ENCODE measurements around the gene PDE3A.
"Not testable (repeated sequence)": the region's sequence is repeated elsewhere in the genome, so short reads cannot be mapped to it uniquely, and the experiment has no call there.

Gene PDE3A

DNA sequence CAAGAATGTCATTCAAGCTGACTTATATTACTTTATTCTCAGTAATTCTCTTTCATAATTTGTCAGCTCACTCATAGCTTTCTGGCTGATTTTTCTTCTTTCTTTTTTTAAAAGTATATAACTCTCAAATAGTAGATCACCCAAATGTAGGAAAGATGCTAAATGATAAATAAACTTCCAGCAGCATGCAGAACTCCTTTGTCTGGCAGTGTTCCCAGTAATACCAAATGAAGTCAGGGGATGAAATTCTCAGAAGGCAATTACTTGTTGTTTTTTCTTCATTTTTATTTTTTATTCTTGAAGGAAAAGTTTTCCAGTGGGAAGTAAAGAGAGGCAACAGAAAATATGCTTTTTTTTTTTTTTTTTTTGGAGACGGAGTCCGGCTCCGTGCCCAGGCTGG lies 193.5 kb downstream of the PDE3A start:
- in situ Hi-C loops (cut with MboI; ENCODE audit: low pct_unique_long_range_greater_than_20kb, low sequenced_read_pairs) = no loop called here
- DNase-seq = no peak

DNA sequence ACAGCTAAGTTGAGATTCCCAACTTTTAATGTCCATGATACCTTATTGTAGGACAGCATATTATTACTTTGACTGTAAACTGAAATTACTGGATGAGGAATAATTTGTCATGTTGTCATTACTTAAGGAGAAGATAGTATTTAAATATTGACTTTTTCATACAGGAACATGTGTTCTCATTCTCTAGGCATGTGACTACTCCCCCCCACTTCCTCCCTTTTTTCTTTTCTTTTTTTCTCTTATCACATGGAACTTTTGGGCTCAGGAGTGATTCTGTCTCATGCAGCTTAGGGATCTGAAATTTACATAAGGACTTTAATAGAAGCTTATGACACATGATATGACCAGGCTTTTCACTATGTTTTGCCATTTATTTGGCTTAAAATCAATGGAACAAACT lies 199.1 kb downstream of the PDE3A start:
- no peak for DNase-seq
- in situ Hi-C loops (cut with MboI; ENCODE audit: low pct_unique_long_range_greater_than_20kb, low sequenced_read_pairs) = no loop called here

GRCh38 chr12:20572451-20572850 lies 204.1 kb downstream of the PDE3A start:
- no peak for DNase-seq
- in situ Hi-C loops (cut with MboI; ENCODE audit: low pct_unique_long_range_greater_than_20kb, low sequenced_read_pairs) = no loop called here

GRCh38 chr12:20576528-20576927 lies 208.2 kb downstream of the PDE3A start:
- no peak for DNase-seq
- in situ Hi-C loops (cut with MboI; ENCODE audit: low pct_unique_long_range_greater_than_20kb, low sequenced_read_pairs) = no loop called here

GRCh38 chr12:20577054-20577453 lies 208.7 kb downstream of the PDE3A start:
- DNase-seq = no peak

DNA sequence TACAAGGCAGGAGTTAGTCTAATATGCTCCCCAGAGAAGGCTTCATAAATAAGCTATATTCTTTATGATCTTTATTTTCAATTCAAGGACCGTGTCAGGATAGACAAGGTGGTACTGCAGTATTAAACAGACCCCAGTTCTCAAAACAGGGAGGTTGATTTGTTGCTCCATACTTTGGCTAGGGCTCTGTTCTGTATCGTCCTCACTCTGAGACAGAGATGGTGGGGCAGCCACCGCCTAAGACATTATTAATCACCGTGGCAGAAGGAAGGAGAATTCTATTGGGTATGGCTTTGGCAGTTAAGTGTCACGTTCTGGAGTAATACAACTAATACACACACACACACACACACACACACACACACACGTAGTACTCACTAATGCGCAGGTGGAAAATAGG lies 209.8 kb downstream of the PDE3A start:
- in situ Hi-C loops (cut with MboI; ENCODE audit: low pct_unique_long_range_greater_than_20kb, low sequenced_read_pairs) = no loop called here
- no peak for DNase-seq

More at GRCh38 chr12:20577054-20577453, 208.7 kb downstream of the PDE3A start:
- in situ Hi-C loops (cut with MboI; ENCODE audit: low pct_unique_long_range_greater_than_20kb, low sequenced_read_pairs) = no loop called here

DNA sequence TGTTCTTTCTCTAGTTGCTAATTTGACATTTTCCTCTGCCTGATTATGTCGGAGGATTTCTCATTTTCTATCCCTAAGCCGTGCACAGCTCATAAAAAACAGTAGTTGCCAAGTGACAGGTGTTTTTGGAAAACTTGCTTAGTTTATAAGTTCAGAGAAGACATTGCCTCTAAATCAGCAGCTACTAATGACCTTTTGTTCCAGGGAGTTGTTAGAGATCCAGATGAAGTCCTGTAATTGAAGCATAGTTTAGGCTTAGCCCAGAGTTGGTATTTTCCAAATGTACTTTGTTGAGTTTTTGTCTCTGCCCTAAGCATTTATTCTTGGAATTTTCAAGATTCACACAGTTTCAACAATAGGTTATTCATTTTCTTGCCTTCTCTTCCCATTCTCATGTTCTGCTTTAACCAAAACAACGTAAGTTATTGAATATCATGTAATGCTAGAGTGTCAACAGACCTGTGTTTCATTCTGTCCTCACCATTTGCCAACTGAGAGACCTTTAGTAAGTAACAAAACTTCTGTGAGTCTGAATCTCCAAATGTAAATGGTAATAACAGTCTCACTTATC lies 216.8 kb downstream of the PDE3A start:
- in situ Hi-C loops (cut with MboI; ENCODE audit: low pct_unique_long_range_greater_than_20kb, low sequenced_read_pairs) = no loop called here
- no peak for DNase-seq

GRCh38 chr12:20585913-20586312 lies 217.6 kb downstream of the PDE3A start:
- in situ Hi-C loops (cut with MboI; ENCODE audit: low pct_unique_long_range_greater_than_20kb, low sequenced_read_pairs) = no loop called here

GRCh38 chr12:20588042-20588441 lies 219.7 kb downstream of the PDE3A start:
- DNase-seq = no peak

More at GRCh38 chr12:20585913-20586312, 217.6 kb downstream of the PDE3A start:
- DNase-seq = no peak

GRCh38 chr12:20590570-20590969 lies 222.2 kb downstream of the PDE3A start:
- DNase-seq = no peak
- in situ Hi-C loops (cut with MboI; ENCODE audit: low pct_unique_long_range_greater_than_20kb, low sequenced_read_pairs) = no loop called here

More at GRCh38 chr12:20588042-20588441, 219.7 kb downstream of the PDE3A start:
- in situ Hi-C loops (cut with MboI; ENCODE audit: low pct_unique_long_range_greater_than_20kb, low sequenced_read_pairs) = no loop called here

- in situ Hi-C loops (cut with MboI; ENCODE audit: low pct_unique_long_range_greater_than_20kb, low sequenced_read_pairs) = no loop called here
- no peak for DNase-seq
Observed at GRCh38 chr12:20592556-20592955, 224.2 kb downstream of the PDE3A start.

DNA sequence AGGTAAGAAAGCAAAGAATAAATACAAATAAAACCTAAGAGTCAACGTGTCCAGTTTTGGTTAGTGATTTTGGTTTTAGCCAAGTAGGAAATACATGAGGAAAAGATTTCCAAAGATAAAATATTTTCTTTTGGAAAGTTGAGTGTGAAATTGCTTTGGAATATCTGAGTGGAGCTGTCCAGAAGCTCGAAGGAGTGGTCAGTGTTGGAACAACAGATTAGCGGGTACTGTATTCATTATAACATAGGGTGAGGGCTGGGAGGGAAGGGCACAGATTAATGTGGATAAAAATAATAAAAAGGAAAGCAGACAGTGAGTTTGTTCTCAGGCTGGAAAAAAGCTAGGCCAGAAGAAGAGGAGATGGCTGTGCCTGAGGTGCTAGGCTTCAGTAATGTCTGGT lies 225.3 kb downstream of the PDE3A start:
- in situ Hi-C loops (cut with MboI; ENCODE audit: low pct_unique_long_range_greater_than_20kb, low sequenced_read_pairs) = no loop called here
- no peak for DNase-seq

DNA sequence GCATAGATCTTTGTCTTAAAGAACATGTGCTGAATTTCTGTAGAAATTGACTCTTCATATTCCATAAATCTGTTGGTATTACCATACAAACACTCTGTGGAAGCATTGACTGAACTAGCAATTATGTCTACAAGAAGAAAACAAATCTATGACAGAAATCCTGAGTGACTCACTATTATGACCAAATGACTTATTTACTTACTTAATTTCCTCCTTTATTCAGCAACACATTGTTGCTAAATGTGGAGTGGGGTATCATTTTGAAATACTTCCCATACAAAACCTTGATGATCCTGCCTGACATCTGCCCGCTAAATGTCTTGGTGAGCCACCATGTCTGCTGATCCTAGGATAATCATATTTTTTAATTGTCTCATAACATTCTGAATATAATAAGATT lies 227.7 kb downstream of the PDE3A start:
- in situ Hi-C loops (cut with MboI; ENCODE audit: low pct_unique_long_range_greater_than_20kb, low sequenced_read_pairs) = no loop called here
- no peak for DNase-seq

- in situ Hi-C loops (cut with MboI; ENCODE audit: low pct_unique_long_range_greater_than_20kb, low sequenced_read_pairs) = no loop called here
- DNase-seq = no peak
Observed at GRCh38 chr12:20599757-20600156, 231.4 kb downstream of the PDE3A start.

- peak; percentile 47 for DNase-seq
- in situ Hi-C loops (cut with MboI; ENCODE audit: low pct_unique_long_range_greater_than_20kb, low sequenced_read_pairs) = no loop called here
Observed at GRCh38 chr12:20601668-20602280, 233.4 kb downstream of the PDE3A start.

GRCh38 chr12:20602641-20603391 lies 234.5 kb downstream of the PDE3A start:
- no peak for DNase-seq
- in situ Hi-C loops (cut with MboI; ENCODE audit: low pct_unique_long_range_greater_than_20kb, low sequenced_read_pairs) = no loop called here

GRCh38 chr12:20604408-20605067 lies 236.2 kb downstream of the PDE3A start:
- in situ Hi-C loops (cut with MboI; ENCODE audit: low pct_unique_long_range_greater_than_20kb, low sequenced_read_pairs) = no loop called here
- DNase-seq = no peak

GRCh38 chr12:20615020-20615419 lies 246.7 kb downstream of the PDE3A start:
- in situ Hi-C loops (cut with MboI; ENCODE audit: low pct_unique_long_range_greater_than_20kb, low sequenced_read_pairs) = not testable (repeated sequence)

GRCh38 chr12:20616093-20616492 lies 247.8 kb downstream of the PDE3A start:
- in situ Hi-C loops (cut with MboI; ENCODE audit: low pct_unique_long_range_greater_than_20kb, low sequenced_read_pairs) = no loop called here
- no peak for DNase-seq

More at GRCh38 chr12:20615020-20615419, 246.7 kb downstream of the PDE3A start:
- not testable (repeated sequence) for DNase-seq

GRCh38 chr12:20620261-20620660 lies 251.9 kb downstream of the PDE3A start:
- in situ Hi-C loops (cut with MboI; ENCODE audit: low pct_unique_long_range_greater_than_20kb, low sequenced_read_pairs) = no loop called here
- no peak for DNase-seq
